Measurements from ENCODE around the gene APOL1. TPM values are rescaled to one million over a fixed set of nuclear protein-coding genes. Genes with fewer than 3 reads are reported as not detected.

Gene APOL1
- polyA plus RNA-seq, 2 of the 4 experiments (the other 2 are of a cell fraction): 2.0 to 6.5 TPM

DNA sequence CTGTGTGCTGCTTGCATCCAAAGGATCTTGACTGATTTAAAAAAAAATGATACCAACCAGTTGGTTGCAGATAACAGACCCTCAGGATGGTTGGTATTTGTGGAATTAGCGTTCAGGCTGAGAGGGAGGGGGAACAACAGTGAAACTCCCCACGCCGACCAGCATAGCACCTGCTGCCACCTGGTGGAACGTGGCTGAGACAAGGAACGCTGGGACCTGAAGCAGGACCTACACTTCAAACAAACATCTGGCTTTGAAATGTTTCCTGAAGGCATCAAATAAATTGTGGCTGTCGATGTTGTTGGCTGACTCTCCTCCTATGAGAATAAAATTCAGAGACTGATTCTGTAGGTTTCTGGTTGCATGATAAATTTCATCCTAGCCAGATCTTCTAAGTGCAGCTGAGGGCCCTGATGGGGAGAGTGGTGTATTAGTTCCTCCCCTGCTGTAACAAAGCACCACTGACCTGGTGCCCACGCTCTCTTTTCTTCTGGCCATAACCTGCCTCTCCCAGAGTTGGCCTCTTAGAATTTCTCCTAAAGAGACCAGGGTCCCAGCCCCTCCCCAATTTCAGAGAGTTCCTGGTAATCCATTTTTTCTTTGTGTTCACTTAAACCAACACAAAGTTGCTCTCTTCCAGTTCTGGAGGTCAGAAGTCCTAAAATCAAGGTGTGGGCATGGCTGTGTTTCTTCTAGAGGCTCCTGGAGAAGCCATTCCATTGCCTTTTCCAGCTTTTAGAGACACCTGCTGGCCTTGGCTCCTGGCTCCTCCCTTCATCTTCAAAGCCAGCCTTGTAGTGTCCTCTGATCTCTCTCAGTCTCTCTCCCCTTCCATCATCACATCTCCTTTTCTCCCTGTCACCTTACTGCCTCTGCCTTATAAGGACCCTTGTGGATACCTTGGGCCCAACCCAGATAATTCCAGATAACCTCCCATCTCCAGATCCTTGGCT, 30.9 kb upstream of the APOL1 start (continued):
- TF ChIP-seq MAFK (IDR thresholded peaks at IDR 0.05; ENCODE audit: partially characterized antibody): no peak
- TF ChIP-seq NR3C1 (IDR thresholded peaks at IDR 0.05): no peak
- TF ChIP-seq, protein P1, sequence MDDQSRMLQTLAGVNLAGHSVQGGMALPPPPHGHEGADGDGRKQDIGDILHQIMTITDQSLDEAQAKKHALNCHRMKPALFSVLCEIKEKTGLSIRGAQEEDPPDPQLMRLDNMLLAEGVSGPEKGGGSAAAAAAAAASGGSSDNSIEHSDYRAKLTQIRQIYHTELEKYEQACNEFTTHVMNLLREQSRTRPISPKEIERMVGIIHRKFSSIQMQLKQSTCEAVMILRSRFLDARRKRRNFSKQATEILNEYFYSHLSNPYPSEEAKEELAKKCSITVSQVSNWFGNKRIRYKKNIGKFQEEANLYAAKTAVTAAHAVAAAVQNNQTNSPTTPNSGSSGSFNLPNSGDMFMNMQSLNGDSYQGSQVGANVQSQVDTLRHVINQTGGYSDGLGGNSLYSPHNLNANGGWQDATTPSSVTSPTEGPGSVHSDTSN (IDR thresholded peaks at IDR 0.05): no peak
- TF ChIP-seq, protein P2, sequence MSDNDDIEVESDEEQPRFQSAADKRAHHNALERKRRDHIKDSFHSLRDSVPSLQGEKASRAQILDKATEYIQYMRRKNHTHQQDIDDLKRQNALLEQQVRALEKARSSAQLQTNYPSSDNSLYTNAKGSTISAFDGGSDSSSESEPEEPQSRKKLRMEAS (IDR thresholded peaks at IDR 0.05): no peak
- no peak for TF ChIP-seq POLR2A (IDR thresholded peaks at IDR 0.05; ENCODE audit: low read length)
- TF ChIP-seq RFX5 (IDR thresholded peaks at IDR 0.05): no peak
- no peak for TF ChIP-seq FOSL2 (IDR thresholded peaks at IDR 0.05)
- TF ChIP-seq FOSL2 (CRISPR knock-in tag; IDR thresholded peaks at IDR 0.05): no peak
- TF ChIP-seq SREBF2 (IDR thresholded peaks at IDR 0.05): no peak
- TF ChIP-seq KDM1A (IDR thresholded peaks at IDR 0.05; ENCODE audit: low read depth): no peak
- no peak for TF ChIP-seq MAZ (IDR thresholded peaks at IDR 0.05; ENCODE audit: borderline replicate concordance, low read depth, low read length)
- TF ChIP-seq ZNF302 (CRISPR knock-in tag; IDR thresholded peaks at IDR 0.05): no peak

DNA sequence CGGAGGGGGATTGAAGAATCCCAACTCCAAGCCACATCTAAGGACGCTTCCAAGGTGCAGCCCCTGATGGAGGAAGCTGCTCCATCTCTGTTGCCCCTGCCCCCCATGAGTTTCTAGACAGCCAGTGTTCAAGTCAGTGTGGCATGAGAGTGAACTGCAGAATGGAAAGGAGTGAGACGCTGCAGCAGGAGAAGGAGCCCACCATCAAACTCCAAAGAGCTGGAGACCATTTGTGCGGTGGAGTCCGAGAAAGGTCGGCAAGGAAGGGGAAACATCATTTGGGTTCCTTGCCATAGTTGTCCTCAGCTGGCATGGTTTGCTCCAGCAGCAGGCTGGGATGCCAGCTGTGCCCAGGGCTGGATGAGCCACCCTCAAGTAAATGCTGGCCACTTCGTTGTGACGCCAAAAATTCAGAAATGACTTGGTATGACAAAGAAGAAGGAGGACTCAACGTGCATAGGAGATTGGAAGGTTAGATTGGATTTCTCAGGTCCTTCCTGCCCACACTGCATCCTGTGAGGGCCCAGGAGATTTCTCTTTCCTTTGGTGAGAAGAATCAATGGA, 30.0 kb upstream of the APOL1 start:
- Histone ChIP-seq H3K4me1 (peaks cover 5% of the 10 kb centered on the region; the same call in 1 of the 3 replicates), H3K27ac (no peak overlapping the region), H3K4me2 (no peak overlapping the region), H3K9me3 (no peaks in the 10 kb centered on the region), H3K4me3 (no peak overlapping the region)
- CTCF ChIA-PET: interaction anchor here (0.6 to 1.6 kb wide), 4 partner anchors 9 to 87 kb away, joined by 3 to 4 read pairs (median 3); no protein-coding TSS in a partner anchor
- DNase-seq (ENCODE audit: low read depth in 1 of 2, low spot score in 1 of 2) (no peak), FAIRE-seq (no peak), ATAC-seq (no peak)
- 63% methylated on average over 9 of the region's 9 CpGs for WGBS (ENCODE audit: missing lambda C conversion rate)
- POLR2A ChIA-PET: no interaction called here
- TF ChIP-seq, protein P2 (IDR thresholded peaks at IDR 0.05): no peak
- no peak for TF ChIP-seq SREBF2 (IDR thresholded peaks at IDR 0.05)
- TF ChIP-seq, protein P3, sequence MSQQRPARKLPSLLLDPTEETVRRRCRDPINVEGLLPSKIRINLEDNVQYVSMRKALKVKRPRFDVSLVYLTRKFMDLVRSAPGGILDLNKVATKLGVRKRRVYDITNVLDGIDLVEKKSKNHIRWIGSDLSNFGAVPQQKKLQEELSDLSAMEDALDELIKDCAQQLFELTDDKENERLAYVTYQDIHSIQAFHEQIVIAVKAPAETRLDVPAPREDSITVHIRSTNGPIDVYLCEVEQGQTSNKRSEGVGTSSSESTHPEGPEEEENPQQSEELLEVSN (IDR thresholded peaks at IDR 0.05; ENCODE audit: borderline replicate concordance, low read depth): no peak
- TF ChIP-seq MYC (IDR thresholded peaks at IDR 0.05; ENCODE audit: borderline replicate concordance, low read length): no peak
- TF ChIP-seq RARB (CRISPR knock-in tag; IDR thresholded peaks at IDR 0.05): no peak
- TF ChIP-seq POLR2AphosphoS2 (conservative IDR thresholded peaks at IDR 0.05; ENCODE audit: low read length): no peak

DNA sequence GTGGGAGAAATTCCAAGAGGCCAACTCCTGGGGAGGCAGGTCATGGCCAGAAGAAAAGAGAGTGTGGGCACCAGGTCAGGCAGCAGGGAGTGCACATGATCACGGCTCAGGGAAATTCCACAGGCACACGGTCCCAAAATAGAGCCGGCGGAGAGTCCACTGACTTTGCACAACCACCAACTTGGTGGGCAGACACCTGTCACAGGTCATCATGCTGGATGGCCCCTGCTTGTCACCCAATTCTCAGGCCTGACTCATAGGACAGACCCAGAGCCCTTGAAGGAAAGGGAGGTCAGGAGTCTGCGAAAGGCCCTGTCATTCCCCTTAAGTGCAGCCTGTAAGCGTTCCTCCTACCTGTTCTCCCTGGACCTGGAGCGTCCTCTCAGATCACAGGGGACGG, 29.4 kb upstream of the APOL1 start:
- ATAC-seq (no peak), DNase-seq (ENCODE audit: low read depth in 1 of 2, low spot score in 1 of 2) (no peak), FAIRE-seq (no peak)
- no peaks in the 10 kb centered on the region for H3K9me3 ChIP-seq
- TF ChIP-seq CHD4 (IDR thresholded peaks at IDR 0.05; ENCODE audit: borderline replicate concordance): no peak
- no peak for TF ChIP-seq FOSL2 (IDR thresholded peaks at IDR 0.05)
- TF ChIP-seq FOSL2 (CRISPR knock-in tag; IDR thresholded peaks at IDR 0.05): no peak
- no peak for TF ChIP-seq ZC3H11A (IDR thresholded peaks at IDR 0.05)
- no peak for TF ChIP-seq RCOR1 (IDR thresholded peaks at IDR 0.05; ENCODE audit: low read depth, low read length)
- no peak for TF ChIP-seq KDM1A (IDR thresholded peaks at IDR 0.05; ENCODE audit: low read depth)
- no peak for TF ChIP-seq ZFP36 (IDR thresholded peaks at IDR 0.05; ENCODE audit: borderline replicate concordance, partially characterized antibody)
- TF ChIP-seq, protein P2 (IDR thresholded peaks at IDR 0.05): no peak
- no peak for TF ChIP-seq EP300 (IDR thresholded peaks at IDR 0.05)
- TF ChIP-seq RAD21 (conservative IDR thresholded peaks at IDR 0.05 in 1 of 2, IDR thresholded peaks at IDR 0.05 in 1 of 2): no peak
- no peak for TF ChIP-seq JUNB (IDR thresholded peaks at IDR 0.05)
- no peak for TF ChIP-seq HEYL (CRISPR knock-in tag; IDR thresholded peaks at IDR 0.05)
- TF ChIP-seq, protein P4, sequence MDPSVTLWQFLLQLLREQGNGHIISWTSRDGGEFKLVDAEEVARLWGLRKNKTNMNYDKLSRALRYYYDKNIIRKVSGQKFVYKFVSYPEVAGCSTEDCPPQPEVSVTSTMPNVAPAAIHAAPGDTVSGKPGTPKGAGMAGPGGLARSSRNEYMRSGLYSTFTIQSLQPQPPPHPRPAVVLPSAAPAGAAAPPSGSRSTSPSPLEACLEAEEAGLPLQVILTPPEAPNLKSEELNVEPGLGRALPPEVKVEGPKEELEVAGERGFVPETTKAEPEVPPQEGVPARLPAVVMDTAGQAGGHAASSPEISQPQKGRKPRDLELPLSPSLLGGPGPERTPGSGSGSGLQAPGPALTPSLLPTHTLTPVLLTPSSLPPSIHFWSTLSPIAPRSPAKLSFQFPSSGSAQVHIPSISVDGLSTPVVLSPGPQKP (IDR thresholded peaks at IDR 0.05; ENCODE audit: low read depth, low read length): no peak
- TF ChIP-seq, protein P5, sequence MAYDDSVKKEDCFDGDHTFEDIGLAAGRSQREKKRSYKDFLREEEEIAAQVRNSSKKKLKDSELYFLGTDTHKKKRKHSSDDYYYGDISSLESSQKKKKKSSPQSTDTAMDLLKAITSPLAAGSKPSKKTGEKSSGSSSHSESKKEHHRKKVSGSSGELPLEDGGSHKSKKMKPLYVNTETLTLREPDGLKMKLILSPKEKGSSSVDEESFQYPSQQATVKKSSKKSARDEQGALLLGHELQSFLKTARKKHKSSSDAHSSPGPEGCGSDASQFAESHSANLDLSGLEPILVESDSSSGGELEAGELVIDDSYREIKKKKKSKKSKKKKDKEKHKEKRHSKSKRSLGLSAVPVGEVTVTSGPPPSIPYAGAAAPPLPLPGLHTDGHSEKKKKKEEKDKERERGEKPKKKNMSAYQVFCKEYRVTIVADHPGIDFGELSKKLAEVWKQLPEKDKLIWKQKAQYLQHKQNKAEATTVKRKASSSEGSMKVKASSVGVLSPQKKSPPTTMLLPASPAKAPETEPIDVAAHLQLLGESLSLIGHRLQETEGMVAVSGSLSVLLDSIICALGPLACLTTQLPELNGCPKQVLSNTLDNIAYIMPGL (CRISPR knock-in tag; IDR thresholded peaks at IDR 0.05; ENCODE audit: borderline replicate concordance): no peak
- no peak overlapping the region for H3K27ac ChIP-seq
- H3K4me1 ChIP-seq: peaks cover 5% of the 10 kb centered on the region; the same call in 1 of the 3 replicates
- H3K4me2 ChIP-seq: no peak overlapping the region
- WGBS (ENCODE audit: missing lambda C conversion rate): 92% methylated on average over 5 of the region's 8 CpGs
- ChIA-PET POLR2A (no interaction called here), CTCF (interaction anchor here (0.6 to 1.6 kb wide), 2 partner anchors 11 to 88 kb away, joined by 3 read pairs; no protein-coding TSS in a partner anchor)
- H3K4me3 ChIP-seq: no peak overlapping the region
